NCI-H774 (cell line): ENCODE measurements around the gene TTC16.

Experiments used
- DNase-seq: peaks from one replicate; lab custom pipeline; 2025; lab: John Stamatoyannopoulos, UW

Gene TTC16

GRCh38 chr9:127721391-127721821 lies 5.5 kb downstream of the TTC16 start:
- DNase-seq = no peak

- DNase-seq = no peak
These were observed 6.3 kb downstream of the TTC16 start for GRCh38 chr9:127722055-127722745.

GRCh38 chr9:127723013-127723412 lies 7.1 kb downstream of the TTC16 start:
- no peak for DNase-seq

GRCh38 chr9:127723444-127723843 lies 7.6 kb downstream of the TTC16 start:
- peak; percentile 46 for DNase-seq

GRCh38 chr9:127724012-127724411 lies 8.1 kb downstream of the TTC16 start:
- DNase-seq = peak; percentile 35

GRCh38 chr9:127726871-127727270 lies 11.0 kb downstream of the TTC16 start:
- no peak for DNase-seq

GRCh38 chr9:127728808-127729207 lies 12.9 kb downstream of the TTC16 start:
- no peak for DNase-seq

GRCh38 chr9:127729522-127730256 lies 13.8 kb downstream of the TTC16 start:
- DNase-seq = no peak

GRCh38 chr9:127730262-127730661 lies 14.4 kb downstream of the TTC16 start:
- no peak for DNase-seq

- DNase-seq = no peak
These were observed 15.0 kb downstream of the TTC16 start for GRCh38 chr9:127730799-127731410.

GRCh38 chr9:127731938-127732337 lies 16.1 kb downstream of the TTC16 start:
- no peak for DNase-seq

GRCh38 chr9:127732444-127732843 lies 16.6 kb downstream of the TTC16 start:
- DNase-seq = no peak

GRCh38 chr9:127733614-127734013 lies 17.7 kb downstream of the TTC16 start:
- DNase-seq = no peak

GRCh38 chr9:127734247-127734746 lies 18.4 kb downstream of the TTC16 start:
- no peak for DNase-seq

- DNase-seq = peak; percentile 99
These were observed 19.1 kb downstream of the TTC16 start, which contains the start of gene TOR2A for GRCh38 chr9:127734747-127735529. Gene TOR2A, minus strand, starts transcription at chr9:127735294. Its CDS starts 24 bp downstream, at chr9:127735270.

- no peak for DNase-seq
These were observed 19.8 kb downstream of the TTC16 start for GRCh38 chr9:127735530-127736185.

GRCh38 chr9:127738666-127739065 lies 22.8 kb downstream of the TTC16 start:
- DNase-seq = no peak

GRCh38 chr9:127739614-127740330 lies 23.9 kb downstream of the TTC16 start:
- no peak for DNase-seq

GRCh38 chr9:127741831-127742434 lies 26.1 kb downstream of the TTC16 start:
- DNase-seq = peak; percentile 66

GRCh38 chr9:127742435-127743088 lies 26.7 kb downstream of the TTC16 start:
- peak; percentile 91 for DNase-seq
